ENCODE results near the gene BAIAP2.

DNA sequence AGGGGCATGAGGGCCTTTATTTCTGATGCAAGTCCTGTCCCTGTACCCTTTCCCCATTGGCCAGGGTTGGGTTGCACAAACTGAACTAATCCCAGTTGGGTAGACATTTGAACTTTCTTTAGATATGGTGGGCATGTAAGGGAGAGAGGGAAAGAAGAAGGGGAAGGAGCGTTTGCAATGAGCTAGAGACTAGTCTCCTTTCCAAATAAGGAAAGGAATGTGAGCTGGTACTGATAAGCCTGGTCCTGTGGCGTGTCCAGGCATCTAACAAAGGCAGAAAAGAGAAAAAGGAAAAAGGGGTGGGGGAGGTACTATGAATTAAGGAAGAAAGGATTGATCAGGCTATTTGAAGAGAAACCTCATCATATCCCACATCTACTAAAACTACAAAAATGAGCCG lies 23.0 kb upstream of the BAIAP2 start:
- TF ChIP-seq, protein P1, sequence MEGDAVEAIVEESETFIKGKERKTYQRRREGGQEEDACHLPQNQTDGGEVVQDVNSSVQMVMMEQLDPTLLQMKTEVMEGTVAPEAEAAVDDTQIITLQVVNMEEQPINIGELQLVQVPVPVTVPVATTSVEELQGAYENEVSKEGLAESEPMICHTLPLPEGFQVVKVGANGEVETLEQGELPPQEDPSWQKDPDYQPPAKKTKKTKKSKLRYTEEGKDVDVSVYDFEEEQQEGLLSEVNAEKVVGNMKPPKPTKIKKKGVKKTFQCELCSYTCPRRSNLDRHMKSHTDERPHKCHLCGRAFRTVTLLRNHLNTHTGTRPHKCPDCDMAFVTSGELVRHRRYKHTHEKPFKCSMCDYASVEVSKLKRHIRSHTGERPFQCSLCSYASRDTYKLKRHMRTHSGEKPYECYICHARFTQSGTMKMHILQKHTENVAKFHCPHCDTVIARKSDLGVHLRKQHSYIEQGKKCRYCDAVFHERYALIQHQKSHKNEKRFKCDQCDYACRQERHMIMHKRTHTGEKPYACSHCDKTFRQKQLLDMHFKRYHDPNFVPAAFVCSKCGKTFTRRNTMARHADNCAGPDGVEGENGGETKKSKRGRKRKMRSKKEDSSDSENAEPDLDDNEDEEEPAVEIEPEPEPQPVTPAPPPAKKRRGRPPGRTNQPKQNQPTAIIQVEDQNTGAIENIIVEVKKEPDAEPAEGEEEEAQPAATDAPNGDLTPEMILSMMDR (IDR thresholded peaks at IDR 0.05 in 2 of 3, conservative IDR thresholded peaks at IDR 0.05 in 1 of 3; ENCODE audit: control insufficient read depth in 2 of 3, extremely low read depth in 1 of 3, insufficient read depth in 1 of 3, low read depth in 3 of 3, low read length in 3 of 3), result no peak
- TF ChIP-seq MTA2 (IDR thresholded peaks at IDR 0.05; ENCODE audit: low read depth) (no peak), POLR2A (IDR thresholded peaks at IDR 0.05; ENCODE audit: low read depth, low read length) (no peak), MXI1 (IDR thresholded peaks at IDR 0.05; ENCODE audit: low read depth, low read length) (no peak), FOXM1 (IDR thresholded peaks at IDR 0.05; ENCODE audit: low read depth, low read length) (no peak), YY1 (IDR thresholded peaks at IDR 0.05; ENCODE audit: low read depth, low read length) (no peak), MYB (IDR thresholded peaks at IDR 0.05; ENCODE audit: borderline replicate concordance, low read depth, low read length) (no peak), FOS (IDR thresholded peaks at IDR 0.05; ENCODE audit: borderline replicate concordance, extremely low read depth, insufficient read length) (no peak)
- TF ChIP-seq, protein P2, sequence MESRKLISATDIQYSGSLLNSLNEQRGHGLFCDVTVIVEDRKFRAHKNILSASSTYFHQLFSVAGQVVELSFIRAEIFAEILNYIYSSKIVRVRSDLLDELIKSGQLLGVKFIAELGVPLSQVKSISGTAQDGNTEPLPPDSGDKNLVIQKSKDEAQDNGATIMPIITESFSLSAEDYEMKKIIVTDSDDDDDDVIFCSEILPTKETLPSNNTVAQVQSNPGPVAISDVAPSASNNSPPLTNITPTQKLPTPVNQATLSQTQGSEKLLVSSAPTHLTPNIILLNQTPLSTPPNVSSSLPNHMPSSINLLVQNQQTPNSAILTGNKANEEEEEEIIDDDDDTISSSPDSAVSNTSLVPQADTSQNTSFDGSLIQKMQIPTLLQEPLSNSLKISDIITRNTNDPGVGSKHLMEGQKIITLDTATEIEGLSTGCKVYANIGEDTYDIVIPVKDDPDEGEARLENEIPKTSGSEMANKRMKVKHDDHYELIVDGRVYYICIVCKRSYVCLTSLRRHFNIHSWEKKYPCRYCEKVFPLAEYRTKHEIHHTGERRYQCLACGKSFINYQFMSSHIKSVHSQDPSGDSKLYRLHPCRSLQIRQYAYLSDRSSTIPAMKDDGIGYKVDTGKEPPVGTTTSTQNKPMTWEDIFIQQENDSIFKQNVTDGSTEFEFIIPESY (IDR thresholded peaks at IDR 0.05), result no peak
